Measurements from ENCODE around the gene CDK16.

DNA sequence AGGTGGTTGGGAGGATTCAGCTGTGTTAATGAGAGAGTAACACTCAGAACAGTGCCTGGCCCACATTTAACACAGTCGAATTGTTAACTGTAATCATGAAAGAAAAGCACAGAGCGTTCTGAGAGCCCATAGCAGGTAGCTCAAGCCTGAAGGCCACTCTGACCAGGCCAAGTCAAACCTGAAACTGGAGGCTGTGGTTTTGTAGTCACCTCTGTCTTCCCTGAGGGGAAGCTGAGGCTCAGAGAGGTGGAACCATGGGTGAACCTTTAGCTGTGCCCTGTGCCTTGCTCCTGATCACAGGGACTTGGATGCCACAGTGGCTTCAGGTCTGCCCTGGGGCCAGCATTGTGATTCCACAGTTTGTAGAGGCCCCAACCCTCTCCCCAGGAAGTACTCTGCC, 41.4 kb upstream of the CDK16 start:
- TF ChIP-seq, protein P1, sequence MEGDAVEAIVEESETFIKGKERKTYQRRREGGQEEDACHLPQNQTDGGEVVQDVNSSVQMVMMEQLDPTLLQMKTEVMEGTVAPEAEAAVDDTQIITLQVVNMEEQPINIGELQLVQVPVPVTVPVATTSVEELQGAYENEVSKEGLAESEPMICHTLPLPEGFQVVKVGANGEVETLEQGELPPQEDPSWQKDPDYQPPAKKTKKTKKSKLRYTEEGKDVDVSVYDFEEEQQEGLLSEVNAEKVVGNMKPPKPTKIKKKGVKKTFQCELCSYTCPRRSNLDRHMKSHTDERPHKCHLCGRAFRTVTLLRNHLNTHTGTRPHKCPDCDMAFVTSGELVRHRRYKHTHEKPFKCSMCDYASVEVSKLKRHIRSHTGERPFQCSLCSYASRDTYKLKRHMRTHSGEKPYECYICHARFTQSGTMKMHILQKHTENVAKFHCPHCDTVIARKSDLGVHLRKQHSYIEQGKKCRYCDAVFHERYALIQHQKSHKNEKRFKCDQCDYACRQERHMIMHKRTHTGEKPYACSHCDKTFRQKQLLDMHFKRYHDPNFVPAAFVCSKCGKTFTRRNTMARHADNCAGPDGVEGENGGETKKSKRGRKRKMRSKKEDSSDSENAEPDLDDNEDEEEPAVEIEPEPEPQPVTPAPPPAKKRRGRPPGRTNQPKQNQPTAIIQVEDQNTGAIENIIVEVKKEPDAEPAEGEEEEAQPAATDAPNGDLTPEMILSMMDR (IDR thresholded peaks at IDR 0.05): no peak
- TF ChIP-seq, protein P2, sequence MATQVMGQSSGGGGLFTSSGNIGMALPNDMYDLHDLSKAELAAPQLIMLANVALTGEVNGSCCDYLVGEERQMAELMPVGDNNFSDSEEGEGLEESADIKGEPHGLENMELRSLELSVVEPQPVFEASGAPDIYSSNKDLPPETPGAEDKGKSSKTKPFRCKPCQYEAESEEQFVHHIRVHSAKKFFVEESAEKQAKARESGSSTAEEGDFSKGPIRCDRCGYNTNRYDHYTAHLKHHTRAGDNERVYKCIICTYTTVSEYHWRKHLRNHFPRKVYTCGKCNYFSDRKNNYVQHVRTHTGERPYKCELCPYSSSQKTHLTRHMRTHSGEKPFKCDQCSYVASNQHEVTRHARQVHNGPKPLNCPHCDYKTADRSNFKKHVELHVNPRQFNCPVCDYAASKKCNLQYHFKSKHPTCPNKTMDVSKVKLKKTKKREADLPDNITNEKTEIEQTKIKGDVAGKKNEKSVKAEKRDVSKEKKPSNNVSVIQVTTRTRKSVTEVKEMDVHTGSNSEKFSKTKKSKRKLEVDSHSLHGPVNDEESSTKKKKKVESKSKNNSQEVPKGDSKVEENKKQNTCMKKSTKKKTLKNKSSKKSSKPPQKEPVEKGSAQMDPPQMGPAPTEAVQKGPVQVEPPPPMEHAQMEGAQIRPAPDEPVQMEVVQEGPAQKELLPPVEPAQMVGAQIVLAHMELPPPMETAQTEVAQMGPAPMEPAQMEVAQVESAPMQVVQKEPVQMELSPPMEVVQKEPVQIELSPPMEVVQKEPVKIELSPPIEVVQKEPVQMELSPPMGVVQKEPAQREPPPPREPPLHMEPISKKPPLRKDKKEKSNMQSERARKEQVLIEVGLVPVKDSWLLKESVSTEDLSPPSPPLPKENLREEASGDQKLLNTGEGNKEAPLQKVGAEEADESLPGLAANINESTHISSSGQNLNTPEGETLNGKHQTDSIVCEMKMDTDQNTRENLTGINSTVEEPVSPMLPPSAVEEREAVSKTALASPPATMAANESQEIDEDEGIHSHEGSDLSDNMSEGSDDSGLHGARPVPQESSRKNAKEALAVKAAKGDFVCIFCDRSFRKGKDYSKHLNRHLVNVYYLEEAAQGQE (IDR thresholded peaks at IDR 0.05; ENCODE audit: insufficient read depth in 1 of 2, low read depth in 2 of 2, low read length in 1 of 2): no peak
- TF ChIP-seq TCF7L2 (IDR thresholded peaks at IDR 0.05; ENCODE audit: low read depth, low read length) (no peak), POLR2AphosphoS5 (IDR thresholded peaks at IDR 0.05; ENCODE audit: low read depth, low read length) (no peak), SIN3A (IDR thresholded peaks at IDR 0.05; ENCODE audit: borderline replicate concordance, insufficient read depth, low read depth, low read length) (no peak)

Data from Panc1 (cell line).